ENCODE results near the gene MAP3K6. TPM values are rescaled to one million over a fixed set of nuclear protein-coding genes. Genes with fewer than 3 reads are reported as not detected.

The MAP3K6 gene
- total RNA-seq, 1 experiment from 2014 or later, result 25.1 TPM

GRCh38 chr1:27395441-27396195 is 28.9 kb upstream of the MAP3K6 start:
- peak; percentile 29 for ATAC-seq
- ChIA-PET CTCF (interaction anchor here (0.5 to 2.3 kb wide), 5 partner anchors 29 to 294 kb away, joined by 5 to 25 read pairs (median 9); partner anchors contain the start of gene MAP3K6), POLR2A (ENCODE audit: unreplicated experiment) (interaction anchor here (0.6 kb wide), 1 partner anchor 41 kb away, joined by 4 read pairs; no protein-coding TSS in a partner anchor)
- intact Hi-C loops (cut with micrococcal nuclease), result no loop called here
- H2AFZ ChIP-seq (ENCODE audit: low read length), result no peak overlapping the region
- no peaks in the 10 kb centered on the region for H4K20me1 ChIP-seq (ENCODE audit: low read length)
- H3K9me2 ChIP-seq (replicated peaks; ENCODE audit: low read length), result no peaks in the 10 kb centered on the region
- no TSS peak for BruUV-seq (replicated peaks)
- peak; percentile 85 for DNase-seq
- peaks cover 3% of the 10 kb centered on the region for H3F3A ChIP-seq (ENCODE audit: low read length, unreplicated experiment)
- no peaks in the 10 kb centered on the region for H3K9me3 ChIP-seq (ENCODE audit: low read length)
- H3K79me2 ChIP-seq (ENCODE audit: low read length), result peaks cover 20% of the 10 kb centered on the region
- no peak overlapping the region for H3K27ac ChIP-seq (ENCODE audit: low read length)
- H3K27me3 ChIP-seq (ENCODE audit: low read length), result no peaks in the 10 kb centered on the region
- H3K4me2 ChIP-seq (ENCODE audit: low read length), result 0 out of 2 replicates have a peak overlapping the region, but pooled peaks have one; percentile 21
- no peak overlapping the region for H3K4me3 ChIP-seq (ENCODE audit: low read length)
- no peak for TF ChIP-seq EZH2phosphoT487 (IDR thresholded peaks at IDR 0.05; ENCODE audit: borderline replicate concordance, low read length)
- TF ChIP-seq EZH2 (IDR thresholded peaks at IDR 0.05; ENCODE audit: low read length, unreplicated experiment), result no peak
- TF ChIP-seq, protein P1, sequence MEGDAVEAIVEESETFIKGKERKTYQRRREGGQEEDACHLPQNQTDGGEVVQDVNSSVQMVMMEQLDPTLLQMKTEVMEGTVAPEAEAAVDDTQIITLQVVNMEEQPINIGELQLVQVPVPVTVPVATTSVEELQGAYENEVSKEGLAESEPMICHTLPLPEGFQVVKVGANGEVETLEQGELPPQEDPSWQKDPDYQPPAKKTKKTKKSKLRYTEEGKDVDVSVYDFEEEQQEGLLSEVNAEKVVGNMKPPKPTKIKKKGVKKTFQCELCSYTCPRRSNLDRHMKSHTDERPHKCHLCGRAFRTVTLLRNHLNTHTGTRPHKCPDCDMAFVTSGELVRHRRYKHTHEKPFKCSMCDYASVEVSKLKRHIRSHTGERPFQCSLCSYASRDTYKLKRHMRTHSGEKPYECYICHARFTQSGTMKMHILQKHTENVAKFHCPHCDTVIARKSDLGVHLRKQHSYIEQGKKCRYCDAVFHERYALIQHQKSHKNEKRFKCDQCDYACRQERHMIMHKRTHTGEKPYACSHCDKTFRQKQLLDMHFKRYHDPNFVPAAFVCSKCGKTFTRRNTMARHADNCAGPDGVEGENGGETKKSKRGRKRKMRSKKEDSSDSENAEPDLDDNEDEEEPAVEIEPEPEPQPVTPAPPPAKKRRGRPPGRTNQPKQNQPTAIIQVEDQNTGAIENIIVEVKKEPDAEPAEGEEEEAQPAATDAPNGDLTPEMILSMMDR (conservative IDR thresholded peaks at IDR 0.05; ENCODE audit: low read depth, low read length), result peak; percentile 95
- H3K36me3 ChIP-seq (ENCODE audit: low read depth, low read length), result no peaks in the 10 kb centered on the region
- peaks cover 25% of the 10 kb centered on the region for H3K4me1 ChIP-seq (ENCODE audit: insufficient read depth, low read length)
- no peak overlapping the region for H3K9ac ChIP-seq (ENCODE audit: low read length)

GRCh38 chr1:27394925-27395324 is 28.2 kb upstream of the MAP3K6 start:
- ChIA-PET CTCF (interaction anchor here (0.5 to 2.3 kb wide), 3 partner anchors 28 to 162 kb away, joined by 5 to 25 read pairs (median 11); partner anchors contain the start of gene MAP3K6), POLR2A (ENCODE audit: unreplicated experiment) (no interaction called here)
- no peak for DNase-seq
- H3K9me3 ChIP-seq (ENCODE audit: low read length), result no peaks in the 10 kb centered on the region
- no peaks in the 10 kb centered on the region for H3K27me3 ChIP-seq (ENCODE audit: low read length)
- no peak overlapping the region for H3K4me3 ChIP-seq (ENCODE audit: low read length)
- H3K4me1 ChIP-seq (ENCODE audit: insufficient read depth, low read length), result peaks cover 25% of the 10 kb centered on the region
- intact Hi-C loops (cut with micrococcal nuclease), result no loop called here
- H3K79me2 ChIP-seq (ENCODE audit: low read length), result peaks cover 20% of the 10 kb centered on the region
- peak overlapping the region; percentile 21; the same call in 1 of the 2 replicates for H3K4me2 ChIP-seq (ENCODE audit: low read length)
- H3K27ac ChIP-seq (ENCODE audit: low read length), result no peak overlapping the region
- H3F3A ChIP-seq (ENCODE audit: low read length, unreplicated experiment), result peaks cover 3% of the 10 kb centered on the region
- no peak for TF ChIP-seq EZH2 (IDR thresholded peaks at IDR 0.05; ENCODE audit: low read length, unreplicated experiment)
- no peak for TF ChIP-seq EZH2phosphoT487 (IDR thresholded peaks at IDR 0.05; ENCODE audit: borderline replicate concordance, low read length)
- TF ChIP-seq, protein P1 (conservative IDR thresholded peaks at IDR 0.05; ENCODE audit: low read depth, low read length), result no peak
- no peak overlapping the region for H3K9ac ChIP-seq (ENCODE audit: low read length)
- H2AFZ ChIP-seq (ENCODE audit: low read length), result no peak overlapping the region
- H3K36me3 ChIP-seq (ENCODE audit: low read depth, low read length), result no peaks in the 10 kb centered on the region
- H4K20me1 ChIP-seq (ENCODE audit: low read length), result no peaks in the 10 kb centered on the region
- ATAC-seq, result no peak
- no peaks in the 10 kb centered on the region for H3K9me2 ChIP-seq (replicated peaks; ENCODE audit: low read length)
- BruUV-seq (replicated peaks), result TSS peak; percentile 40

DNA sequence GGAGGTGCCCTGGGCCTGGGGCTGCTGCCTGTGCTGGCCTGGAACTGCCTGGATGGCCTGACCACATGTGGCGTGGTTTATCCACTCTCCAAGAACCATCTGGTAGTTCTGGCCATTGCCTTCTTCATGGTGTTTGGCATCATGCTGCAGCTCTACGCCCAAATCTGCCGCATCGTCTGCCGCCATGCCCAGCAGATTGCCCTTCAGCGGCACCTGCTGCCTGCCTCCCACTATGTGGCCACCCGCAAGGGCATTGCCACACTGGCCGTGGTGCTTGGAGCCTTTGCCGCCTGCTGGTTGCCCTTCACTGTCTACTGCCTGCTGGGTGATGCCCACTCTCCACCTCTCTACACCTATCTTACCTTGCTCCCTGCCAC is 27.5 kb upstream of the MAP3K6 start:
- TF ChIP-seq, protein P1 (conservative IDR thresholded peaks at IDR 0.05; ENCODE audit: low read depth, low read length), result no peak
- TF ChIP-seq EZH2 (IDR thresholded peaks at IDR 0.05; ENCODE audit: low read length, unreplicated experiment) (no peak), EZH2phosphoT487 (IDR thresholded peaks at IDR 0.05; ENCODE audit: borderline replicate concordance, low read length) (no peak)
- no peak for ATAC-seq
- Histone ChIP-seq H3K27ac (ENCODE audit: low read length) (no peak overlapping the region), H3K4me1 (ENCODE audit: insufficient read depth, low read length) (peaks cover 25% of the 10 kb centered on the region), H3K27me3 (ENCODE audit: low read length) (no peaks in the 10 kb centered on the region), H3K9me3 (ENCODE audit: low read length) (no peaks in the 10 kb centered on the region), H3K9me2 (replicated peaks; ENCODE audit: low read length) (no peaks in the 10 kb centered on the region), H3K79me2 (ENCODE audit: low read length) (peaks cover 20% of the 10 kb centered on the region), H3F3A (ENCODE audit: low read length, unreplicated experiment) (peaks cover 3% of the 10 kb centered on the region), H2AFZ (ENCODE audit: low read length) (no peak overlapping the region), H3K36me3 (ENCODE audit: low read depth, low read length) (no peaks in the 10 kb centered on the region), H4K20me1 (ENCODE audit: low read length) (no peaks in the 10 kb centered on the region), H3K9ac (ENCODE audit: low read length) (no peak overlapping the region), H3K4me3 (ENCODE audit: low read length) (no peak overlapping the region), H3K4me2 (ENCODE audit: low read length) (peak overlapping the region; percentile 21; the same call in 1 of the 2 replicates)
- intact Hi-C loops (cut with micrococcal nuclease), result no loop called here
- ChIA-PET CTCF (interaction anchor here (0.5 to 2.3 kb wide), 3 partner anchors 28 to 135 kb away, joined by 5 to 25 read pairs (median 12); partner anchors contain the start of gene MAP3K6), POLR2A (ENCODE audit: unreplicated experiment) (no interaction called here)
- no peak for DNase-seq
- BruUV-seq (replicated peaks), result no TSS peak

Data from PC-3 (cell line).